D721Med (cell line): ENCODE measurements around the gene PTPRG.

Source experiments
- DNase-seq: peaks from one replicate; pipeline ENCODE4 v3.0.0; 2011; ENCODE audit warnings: low spot score; ENCODE audit not compliant: insufficient read length
- FAIRE-seq: peaks from 2 replicates; lab custom pipeline; 2011; peaks lifted over from hg19 to GRCh38; lab: Jason Lieb, UNC
- CTCF ChIP-seq: IDR thresholded peaks from 2 replicates; pipeline ENCODE4 v1.5.1; 2012; ENCODE audit warnings: mild to moderate bottlenecking, control low read depth; ENCODE audit not compliant: insufficient read depth; ENCODE audit errors: missing control alignments

Gene PTPRG

DNA sequence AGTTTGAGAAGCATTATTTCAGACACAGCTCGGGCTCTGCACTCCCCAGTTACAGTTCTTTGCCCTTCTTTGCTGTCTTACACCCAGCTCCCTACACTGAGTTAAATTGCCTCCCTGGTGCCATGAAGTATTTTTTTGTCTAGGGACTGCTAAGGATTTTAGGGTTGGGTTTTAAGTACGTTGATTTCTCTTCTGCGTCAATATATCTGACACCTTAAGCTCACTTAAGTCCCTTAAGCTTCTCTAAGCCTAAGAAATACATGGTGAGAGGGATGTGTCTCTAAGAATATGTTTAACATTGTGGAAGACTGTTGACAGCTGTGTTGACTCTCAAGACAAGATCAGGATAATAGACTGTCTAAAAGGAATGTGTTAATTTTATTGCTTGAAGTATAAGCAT, 400.5 kb downstream of the PTPRG start:
- DNase-seq = peak; percentile 18
- peak; percentile 100 for FAIRE-seq
- TF ChIP-seq CTCF = no peak

GRCh38 chr3:61964566-61964965, 403.2 kb downstream of the PTPRG start:
- DNase-seq (no peak), FAIRE-seq (no peak)
- TF ChIP-seq CTCF = no peak

DNA sequence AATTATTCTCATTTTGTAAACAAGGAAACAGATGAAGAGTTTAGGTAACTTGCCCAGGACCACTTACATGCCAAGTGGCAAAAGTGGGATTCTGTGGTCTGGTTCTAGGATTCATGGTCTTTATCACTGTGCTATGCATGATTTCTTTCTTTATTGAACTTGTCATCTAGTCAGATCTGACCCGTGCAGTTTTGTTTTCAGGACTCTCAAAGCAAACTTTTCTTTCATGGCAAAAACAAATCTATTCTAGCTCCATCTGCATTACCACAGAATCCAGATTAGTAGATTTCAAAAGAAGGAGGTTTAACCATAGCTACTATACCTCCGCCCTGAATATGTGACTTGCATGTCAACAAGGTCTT, 404.4 kb downstream of the PTPRG start:
- no peak for DNase-seq
- peak; percentile 16 for FAIRE-seq
- no peak for TF ChIP-seq CTCF

- FAIRE-seq = no peak
- DNase-seq = no peak
- TF ChIP-seq CTCF = no peak
Measured at GRCh38 chr3:61966200-61966599, 404.8 kb downstream of the PTPRG start.

GRCh38 chr3:61967019-61967418, 405.6 kb downstream of the PTPRG start:
- no peak for TF ChIP-seq CTCF
- DNase-seq (no peak), FAIRE-seq (no peak)

DNA sequence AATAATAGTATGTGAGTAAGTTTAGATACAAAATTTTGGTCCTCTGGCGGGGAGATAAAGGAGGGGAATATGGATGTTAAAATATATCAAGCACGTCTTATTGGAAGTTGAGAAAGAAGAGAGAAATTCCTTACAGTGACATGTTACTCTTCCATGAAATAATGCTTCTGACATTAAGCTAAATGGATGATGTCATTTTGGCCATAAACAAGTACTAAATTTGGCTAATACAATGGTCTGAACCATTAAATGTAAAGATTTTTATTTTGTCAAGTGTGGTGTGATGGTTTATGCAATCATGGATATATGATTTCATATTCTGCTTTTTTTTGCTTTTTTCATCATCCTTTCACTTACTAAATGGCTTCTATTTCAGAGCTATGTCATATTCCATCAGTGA, 406.6 kb downstream of the PTPRG start:
- FAIRE-seq = no peak
- TF ChIP-seq CTCF = no peak

DNA sequence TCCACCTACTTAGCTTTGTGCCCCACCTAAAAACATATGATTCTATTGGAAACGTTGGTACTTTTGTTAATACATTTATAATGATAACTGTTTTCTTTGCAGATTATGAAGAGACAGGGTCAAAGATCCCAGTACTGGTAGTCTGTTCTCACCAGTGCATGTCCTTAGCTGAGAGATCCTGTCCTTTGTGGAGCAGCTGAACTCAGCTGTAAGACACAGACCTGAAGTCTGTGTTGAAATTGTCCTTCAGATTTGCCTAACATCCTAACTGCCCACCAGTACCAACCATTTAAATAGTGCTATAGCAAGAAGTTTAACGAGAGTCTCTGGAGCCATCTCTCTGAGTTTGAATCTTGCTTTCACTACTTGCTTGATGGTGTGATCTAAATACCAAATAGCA, 413.3 kb downstream of the PTPRG start:
- no peak for TF ChIP-seq CTCF
- no peak for DNase-seq
- no peak for FAIRE-seq

More for the DNA sequence above, 406.6 kb downstream of the PTPRG start:
- no peak for DNase-seq
